ENCODE data around the gene RBM23.
"Not testable (repeated sequence)": the region's sequence is repeated elsewhere in the genome, so short reads cannot be mapped to it uniquely, and the experiment has no call there.

Gene RBM23

GRCh38 chr14:22918804-22919600 lies at the start of gene RBM23:
Gene RBM23, minus strand, starts transcription at chr14:22919149.
- peak; percentile 89 to 100 (median 98) for DNase-seq

- no peak for DNase-seq
Observed at GRCh38 chr14:22966783-22967269, 47.9 kb upstream of the RBM23 start.

- DNase-seq, result not testable (repeated sequence)
Observed at GRCh38 chr14:22965916-22966782, 47.2 kb upstream of the RBM23 start.

- DNase-seq, result no peak
Observed at GRCh38 chr14:22962061-22962676, 43.2 kb upstream of the RBM23 start.

- DNase-seq, result peak in 1 of 51 donors; percentile 36
Observed at GRCh38 chr14:22955702-22956569, 37.0 kb upstream of the RBM23 start.

- DNase-seq, result no peak
Observed at GRCh38 chr14:22952418-22952817, 33.5 kb upstream of the RBM23 start.

- not testable (repeated sequence) for DNase-seq
Observed at GRCh38 chr14:22951795-22952194, 32.8 kb upstream of the RBM23 start.

GRCh38 chr14:22945642-22946041 lies 26.7 kb upstream of the RBM23 start:
- DNase-seq, result no peak

GRCh38 chr14:22939684-22940083 lies 20.7 kb upstream of the RBM23 start:
- DNase-seq, result no peak

- no peak for DNase-seq
Observed at GRCh38 chr14:22935156-22935555, 16.2 kb upstream of the RBM23 start.

GRCh38 chr14:22932146-22932545 lies 13.2 kb upstream of the RBM23 start:
- no peak for DNase-seq

GRCh38 chr14:22929961-22930364 lies 11.0 kb upstream of the RBM23 start:
- DNase-seq, result no peak

- peak; percentile 51 to 100 (median 97) for DNase-seq
Observed at GRCh38 chr14:22929104-22929960, 10.4 kb upstream of the RBM23 start, which contains the start of gene PRMT5. Gene PRMT5, minus strand, starts transcription at chr14:22929376. Its CDS starts 15 bp downstream, at chr14:22929361.

GRCh38 chr14:22928237-22929103 lies 9.5 kb upstream of the RBM23 start:
- DNase-seq, result peak in 1 of 51 donors; percentile 11

- DNase-seq, result no peak
Observed at GRCh38 chr14:22926316-22926715, 7.4 kb upstream of the RBM23 start.

GRCh38 chr14:22925513-22925912 lies 6.6 kb upstream of the RBM23 start:
- no peak for DNase-seq

GRCh38 chr14:22923746-22924145 lies 4.8 kb upstream of the RBM23 start:
- no peak for DNase-seq

GRCh38 chr14:22922294-22922693 lies 3.3 kb upstream of the RBM23 start:
- no peak for DNase-seq

- DNase-seq, result no peak
Observed at GRCh38 chr14:22920697-22921096, 1.7 kb upstream of the RBM23 start.
